H1 (cell line): Measurements from ENCODE around the gene KLF6. TPM values are rescaled to one million over a fixed set of nuclear protein-coding genes. Genes with fewer than 3 reads are reported as not detected.

Experiments used
- CTCF ChIA-PET: fragments of 300-600 bp; sonication (Branson Sonifier 250); formaldehyde crosslinking; loops from one replicate; lab custom pipeline; 2021; ENCODE audit not compliant: partially characterized antibody; lab: Charles Lee
- POLR2A ChIA-PET: fragments of 300-600 bp; sonication (Branson Sonifier 250); formaldehyde crosslinking; loops from one replicate; lab custom pipeline; 2021; ENCODE audit warnings: inconsistent platforms; ENCODE audit not compliant: partially characterized antibody; lab: Charles Lee
- DNase-seq, 2 experiments: peaks; one replicate each; pipeline versions ENCODE4 v3.0.0 to v3.0.0-alpha.2; 2010 to 2022; ENCODE audit warnings: low spot score in 2 of 2, low read depth in 1 of 2, mixed read lengths in 1 of 2
- FAIRE-seq: peaks from 2 replicates; lab custom pipeline; 2011; peaks lifted over from hg19 to GRCh38; lab: Jason Lieb, UNC
- H2AFZ ChIP-seq: 2 replicates; pipeline ENCODE4 v1.8.1; 2012; ENCODE audit warnings: low read length, inconsistent platforms
- H2AK5ac ChIP-seq: 2 replicates; pipeline ENCODE4 v1.6.1; 2013; ENCODE audit warnings: low read depth, low read length
- H2BK120ac ChIP-seq: replicated peaks from 2 replicates; pipeline ENCODE3; 2013; ENCODE audit warnings: low read depth, low read length, inconsistent platforms
- H2BK12ac ChIP-seq: 2 replicates; pipeline ENCODE4 v1.6.1; 2013; ENCODE audit warnings: low read depth, low read length
- H2BK15ac ChIP-seq: 2 replicates; pipeline ENCODE4 v1.6.1; 2013; ENCODE audit warnings: low read length
- H2BK20ac ChIP-seq: 2 replicates; pipeline ENCODE4 v1.6.1; 2013; ENCODE audit warnings: low read length
- H2BK5ac ChIP-seq: 2 replicates; pipeline ENCODE4 v1.6.1; 2013; ENCODE audit warnings: low read depth, low read length
- H3K14ac ChIP-seq: 2 replicates; pipeline ENCODE4 v1.6.1; 2013; ENCODE audit warnings: inconsistent platforms; ENCODE audit not compliant: insufficient read length
- H3K18ac ChIP-seq: 2 replicates; pipeline ENCODE4 v1.6.1; 2013; ENCODE audit warnings: low read length; ENCODE audit errors: extremely low read depth
- H3K23ac ChIP-seq: 2 replicates; pipeline ENCODE4 v1.6.1; 2013; ENCODE audit warnings: inconsistent platforms; ENCODE audit not compliant: insufficient read length
- H3K23me2 ChIP-seq: 2 replicates; pipeline ENCODE4 v1.6.1; 2013; ENCODE audit warnings: low read depth, low read length
- H3K27ac ChIP-seq: 2 replicates; pipeline ENCODE4 v1.6.1; 2011; ENCODE audit warnings: low read depth, low read length, inconsistent platforms
- H3K27me3 ChIP-seq, 4 experiments: replicated peaks in 1 of 4; 1 replicate in 1 of 4; 2 replicates in 3 of 4; pipeline versions ENCODE4 v1.6.1 to v1.8.1; 2011 to 2013; ENCODE audit warnings: low read length in 3 of 4, mild to moderate bottlenecking in 3 of 4, inconsistent platforms in 2 of 4, mixed read lengths in 2 of 4, moderate library complexity in 1 of 4; ENCODE audit not compliant: control insufficient read depth in 3 of 4, insufficient read depth in 3 of 4; ENCODE audit errors: extremely low read depth in 1 of 4
- H3K36me3 ChIP-seq, 4 experiments: 2 replicates each; pipeline versions ENCODE4 v1.6.1 to v1.8.1; 2011 to 2013; ENCODE audit warnings: mild to moderate bottlenecking in 4 of 4, low read length in 3 of 4, moderate library complexity in 2 of 4, control low read depth in 1 of 4, inconsistent platforms in 1 of 4; ENCODE audit not compliant: insufficient read depth in 4 of 4, control insufficient read depth in 2 of 4
- H3K4ac ChIP-seq: replicated peaks from 2 replicates; pipeline ENCODE3; 2013; ENCODE audit warnings: low read length, low read depth, mixed read lengths, inconsistent platforms; ENCODE audit not compliant: insufficient read length
- H3K4me1 ChIP-seq, 4 experiments: replicated peaks in 1 of 4; 1 replicate in 1 of 4; 2 replicates in 3 of 4; pipeline versions ENCODE4 v1.6.1 to v1.8.1; 2011 to 2013; ENCODE audit warnings: low read length in 3 of 4, inconsistent platforms in 2 of 4, mixed read lengths in 1 of 4; ENCODE audit not compliant: insufficient read depth in 4 of 4, control insufficient read depth in 3 of 4
- H3K4me2 ChIP-seq, 2 experiments: 2 replicates each; pipeline versions ENCODE4 v1.6.1 to v1.8.1; 2011 to 2013; ENCODE audit warnings: low read depth in 2 of 2, low read length in 2 of 2, control low read depth in 1 of 2, inconsistent platforms in 1 of 2, mild to moderate bottlenecking in 1 of 2; ENCODE audit not compliant: insufficient read depth in 1 of 2
- H3K4me3 ChIP-seq, 4 experiments: fragments of 200-600, 300-600 bp in 1 of 4; sonication (generic), shearing (Covaris generic), sonication (Bioruptor Twin) in 1 of 4; 2 replicates each; pipeline versions ENCODE4 v1.5.1 to v1.8.1; 2011 to 2016; ENCODE audit warnings: low read length in 4 of 4, low read depth in 3 of 4, control low read depth in 2 of 4, inconsistent platforms in 2 of 4, mild to moderate bottlenecking in 2 of 4, mixed read lengths in 1 of 4, moderate library complexity in 1 of 4; ENCODE audit not compliant: insufficient read depth in 2 of 4; ENCODE audit errors: extremely low read depth in 1 of 4
- H3K56ac ChIP-seq: replicated peaks from 2 replicates; pipeline ENCODE3; 2013; ENCODE audit warnings: low read depth, mild to moderate bottlenecking, mixed read lengths, low read length, inconsistent platforms; ENCODE audit not compliant: insufficient read length
- H3K79me1 ChIP-seq: 2 replicates; pipeline ENCODE4 v1.6.1; 2013; ENCODE audit warnings: low read depth, low read length, control low read depth
- H3K79me2 ChIP-seq, 2 experiments: 2 replicates each; pipeline versions ENCODE4 v1.6.1 to v1.8.1; 2012 to 2013; ENCODE audit warnings: low read length in 2 of 2, mild to moderate bottlenecking in 2 of 2, inconsistent platforms in 1 of 2; ENCODE audit not compliant: insufficient read depth in 2 of 2, control insufficient read depth in 1 of 2
- H3K9ac ChIP-seq, 4 experiments: replicated peaks in 1 of 4; 1 replicate in 1 of 4; 2 replicates in 3 of 4; pipeline versions ENCODE4 v1.6.1 to v1.8.1; 2011 to 2013; ENCODE audit warnings: low read depth in 3 of 4, low read length in 3 of 4, control low read depth in 2 of 4, mild to moderate bottlenecking in 2 of 4, moderate library complexity in 2 of 4, inconsistent platforms in 1 of 4; ENCODE audit errors: extremely low read depth in 1 of 4
- H3K9me3 ChIP-seq, 2 experiments: 2 replicates each; pipeline versions ENCODE4 v1.6.1 to v1.8.1; 2012 to 2013; ENCODE audit warnings: mild to moderate bottlenecking in 2 of 2, moderate library complexity in 2 of 2, control low read depth in 1 of 2, inconsistent platforms in 1 of 2, low read depth in 1 of 2, low read length in 1 of 2, mixed read lengths in 1 of 2; ENCODE audit not compliant: insufficient read depth in 2 of 2
- H4K20me1 ChIP-seq, 2 experiments: replicated peaks in 1 of 2; 2 replicates each; pipeline versions ENCODE3 to v1.8.1; 2011 to 2013; ENCODE audit warnings: inconsistent platforms in 2 of 2, low read length in 2 of 2, mild to moderate bottlenecking in 1 of 2; ENCODE audit not compliant: insufficient read depth in 2 of 2, control insufficient read depth in 1 of 2
- H4K5ac ChIP-seq: 2 replicates; pipeline ENCODE4 v1.6.1; 2013; ENCODE audit warnings: low read length, low read depth, mixed read lengths, inconsistent platforms; ENCODE audit not compliant: insufficient read length
- H4K8ac ChIP-seq: 2 replicates; pipeline ENCODE4 v1.8.0; 2013; ENCODE audit warnings: mild to moderate bottlenecking, moderate library complexity, low read length, inconsistent platforms; ENCODE audit not compliant: insufficient read depth; ENCODE audit errors: extremely low read depth
- H4K91ac ChIP-seq: replicated peaks from 2 replicates; pipeline ENCODE3; 2013; ENCODE audit warnings: low read length, mixed read lengths, inconsistent platforms; ENCODE audit not compliant: insufficient read length
- GTF2F1 ChIP-seq: IDR thresholded peaks from 2 replicates; pipeline ENCODE4 v1.6.1; 2012; ENCODE audit warnings: low read depth, low read length, improper control_type of control experiment, borderline replicate concordance
- USF2 ChIP-seq: IDR thresholded peaks from 2 replicates; pipeline ENCODE4 v1.6.1; 2011; ENCODE audit warnings: low read length, improper control_type of control experiment
- WGBS, 2 experiments: shearing (Covaris generic) in 1 of 2; methylation state at CpG; one replicate each; pipeline versions ENCODE4 v1.1.6 to v1.1.7; 2013 to 2015; ENCODE audit warnings: low lambda C conversion rate in 2 of 2, mixed read lengths in 2 of 2, inconsistent platforms in 1 of 2, low coverage in 1 of 2, missing lambda C conversion rate in 1 of 2; ENCODE audit not compliant: insufficient replicate concordance in 2 of 2, insufficient coverage in 1 of 2, insufficient read length in 1 of 2; ENCODE audit errors: extremely low coverage in 1 of 2, missing lambda C conversion rate in 1 of 2; 5-methylcytosine and 5-hydroxymethylcytosine counted together
- polyA plus RNA-seq, 7 experiments: library from polyadenylated mRNA; depleted of rRNA in 3 of 7; stranded (reverse) in 5 of 7; unstranded in 2 of 7; fragments of >200 nt in 5 of 7; fragments of 200-250 nt in 2 of 7; gene quantifications; 1 replicate in 5 of 7; 2 replicates in 1 of 7; 4 replicates in 1 of 7; pipeline versions ENCODE4 v1.2.1 to v1.2.3, GENCODE V29; 2011 to 2013; ENCODE audit warnings: missing spikeins in 2 of 7, mixed read lengths in 2 of 7
- total RNA-seq: library from RNA; stranded (reverse); fragmentation: NEBNext Ultra II Directional; extraction: Animal tissue kit (Norgen Biotek cat#: 25700); gene quantifications from 2 replicates; pipeline ENCODE4 v1.2.1, GENCODE V29; 2021

Gene KLF6
- total and polyA plus RNA-seq, 2 of the 8 experiments (the other 6 are each of a cell fraction or from before 2014, with no cell fraction given): 5.7 to 19.5 TPM

- POLR2A ChIA-PET: no interaction called here
- no peak overlapping the region for H3K27ac ChIP-seq
- 98% methylated on average over 5 of the region's 7 CpGs; no CpG with 5 or more reads in 1 of the 2 experiments for WGBS, 2 experiments
These were observed 27.1 kb upstream of the KLF6 start for GRCh38 chr10:3812141-3812540.

More at GRCh38 chr10:3812141-3812540, 27.1 kb upstream of the KLF6 start:
- Histone ChIP-seq H3K4me3 (no peak overlapping the region), H2AK5ac (no peak overlapping the region), H3K23me2 (0 out of 2 replicates have a peak, but pooled peaks cover 2% of the 10 kb centered on the region), H3K23ac (no peak overlapping the region), H2BK20ac (no peak overlapping the region), H2BK15ac (no peak overlapping the region), H3K9me3 (no peaks in the 10 kb centered on the region), H2BK120ac (no peak overlapping the region), H3K27me3 (no peaks in the 10 kb centered on the region), H2BK5ac (no peak overlapping the region), H4K91ac (no peak overlapping the region), H4K20me1 (no peaks in the 10 kb centered on the region), H4K8ac (no peak overlapping the region), H3K4ac (no peak overlapping the region), H3K79me2 (no peaks in the 10 kb centered on the region), H3K36me3 (no peaks in the 10 kb centered on the region), H3K9ac (no peak overlapping the region), H3K18ac (no peak overlapping the region), H3K56ac (no peak overlapping the region), H2AFZ (no peak overlapping the region), H3K4me2 (no peak overlapping the region), H3K4me1 (no peaks in the 10 kb centered on the region), H3K79me1 (no peaks in the 10 kb centered on the region), H4K5ac (no peak overlapping the region), H3K14ac (no peak overlapping the region), H2BK12ac (no peak overlapping the region)
- CTCF ChIA-PET: interaction anchor here (0.6 kb wide), 1 partner anchor 556 kb away, joined by 4 read pairs; no protein-coding TSS in a partner anchor
- DNase-seq (no peak), FAIRE-seq (no peak)
- TF ChIP-seq GTF2F1: no peak
- TF ChIP-seq USF2: no peak
